ENCODE measurements around the gene TEX22. TPM values are rescaled to one million over a fixed set of nuclear protein-coding genes. Genes with fewer than 3 reads are reported as not detected.
A peak's percentile ranks its signal among the peaks of the same experiment; 100 is the strongest.

The TEX22 gene
- total RNA-seq, 1 donor from 2014 or later, result not detected

GRCh38 chr14:105382343-105383082 is 15.8 kb upstream of the TEX22 start:
- no peak for DNase-seq (ENCODE audit: low spot score)
- no peaks in the 10 kb centered on the region for H3K9me3 Mint-ChIP-seq
- H3K4me3 Mint-ChIP-seq, result no peak overlapping the region

GRCh38 chr14:105383083-105383730 is 15.1 kb upstream of the TEX22 start:
- H3K27ac ChIP-seq, result no peak overlapping the region
- H3K79me2 ChIP-seq (ENCODE audit: low read depth), result no peaks in the 10 kb centered on the region
- no peak overlapping the region for H3K4me3 ChIP-seq
- peaks cover 3% of the 10 kb centered on the region for H3K36me3 Mint-ChIP-seq
- H3K27me3 Mint-ChIP-seq (ENCODE audit: insufficient read depth, low read depth), result peaks cover 2% of the 10 kb centered on the region
- H3K9me3 Mint-ChIP-seq, result no peaks in the 10 kb centered on the region
- TF ChIP-seq EZH2phosphoT487 (IDR thresholded peaks at IDR 0.05), result no peak
- TF ChIP-seq CTCF (IDR thresholded peaks at IDR 0.05), result no peak
- TF ChIP-seq EZH2 (IDR thresholded peaks at IDR 0.05), result no peak
- peak overlapping the region; percentile 67 for H3K27ac Mint-ChIP-seq
- H3K36me3 ChIP-seq, result no peaks in the 10 kb centered on the region
- H2AFZ ChIP-seq (replicated peaks), result no peak overlapping the region
- no peak overlapping the region for H3K4me3 Mint-ChIP-seq
- no peak overlapping the region for H3K4me2 ChIP-seq
- no peaks in the 10 kb centered on the region for H3K4me1 ChIP-seq
- no peaks in the 10 kb centered on the region for H3F3A ChIP-seq (ENCODE audit: low read depth)
- peaks cover 4% of the 10 kb centered on the region for H4K20me1 ChIP-seq (ENCODE audit: low read depth)
- DNase-seq (ENCODE audit: low spot score), result no peak
- H3K27me3 ChIP-seq, result no peaks in the 10 kb centered on the region
- no peak overlapping the region for H3K9ac ChIP-seq
- no peaks in the 10 kb centered on the region for H3K9me3 ChIP-seq (ENCODE audit: low read depth)
- H3K4me1 Mint-ChIP-seq, result no peaks in the 10 kb centered on the region

More at GRCh38 chr14:105382343-105383082, 15.8 kb upstream of the TEX22 start:
- Histone ChIP-seq H3K4me1 (no peaks in the 10 kb centered on the region), H3K36me3 (no peaks in the 10 kb centered on the region), H2AFZ (replicated peaks) (no peak overlapping the region), H3K9me3 (ENCODE audit: low read depth) (no peaks in the 10 kb centered on the region), H3K4me2 (no peak overlapping the region), H4K20me1 (ENCODE audit: low read depth) (peaks cover 4% of the 10 kb centered on the region), H3K79me2 (ENCODE audit: low read depth) (no peaks in the 10 kb centered on the region), H3K27ac (no peak overlapping the region), H3F3A (ENCODE audit: low read depth) (no peaks in the 10 kb centered on the region), H3K4me3 (no peak overlapping the region), H3K9ac (no peak overlapping the region), H3K27me3 (no peaks in the 10 kb centered on the region)
- Mint-ChIP-seq H3K27me3 (ENCODE audit: insufficient read depth, low read depth) (peaks cover 2% of the 10 kb centered on the region), H3K36me3 (peaks cover 3% of the 10 kb centered on the region), H3K4me1 (no peaks in the 10 kb centered on the region), H3K27ac (no peak overlapping the region)
- TF ChIP-seq CTCF (IDR thresholded peaks at IDR 0.05) (no peak), EZH2phosphoT487 (IDR thresholded peaks at IDR 0.05) (no peak), EZH2 (IDR thresholded peaks at IDR 0.05) (no peak)

- Histone ChIP-seq H3K9ac (no peak overlapping the region), H3K4me2 (no peak overlapping the region), H3F3A (ENCODE audit: low read depth) (no peaks in the 10 kb centered on the region), H3K27me3 (no peaks in the 10 kb centered on the region), H3K4me1 (no peaks in the 10 kb centered on the region), H3K4me3 (no peak overlapping the region), H2AFZ (replicated peaks) (no peak overlapping the region), H3K79me2 (ENCODE audit: low read depth) (no peaks in the 10 kb centered on the region), H3K27ac (no peak overlapping the region), H3K9me3 (ENCODE audit: low read depth) (no peaks in the 10 kb centered on the region), H3K36me3 (no peaks in the 10 kb centered on the region), H4K20me1 (ENCODE audit: low read depth) (peaks cover 4% of the 10 kb centered on the region)
- peaks cover 3% of the 10 kb centered on the region for H3K36me3 Mint-ChIP-seq
- DNase-seq (ENCODE audit: low spot score), result no peak
- H3K4me3 Mint-ChIP-seq, result no peak overlapping the region
- TF ChIP-seq EZH2phosphoT487 (IDR thresholded peaks at IDR 0.05) (no peak), CTCF (IDR thresholded peaks at IDR 0.05) (no peak), EZH2 (IDR thresholded peaks at IDR 0.05) (no peak)
- no peaks in the 10 kb centered on the region for H3K9me3 Mint-ChIP-seq
- peaks cover 2% of the 10 kb centered on the region for H3K27me3 Mint-ChIP-seq (ENCODE audit: insufficient read depth, low read depth)
- H3K27ac Mint-ChIP-seq, result no peak overlapping the region
- H3K4me1 Mint-ChIP-seq, result peaks cover 2% of the 10 kb centered on the region
Observed at GRCh38 chr14:105384041-105384557, 14.2 kb upstream of the TEX22 start.

All from neural progenitor cell (in vitro differentiated cells).